AG10803 (cell line): ENCODE data around the gene CRIM1.

ENCODE experiments used
- DNase-seq: peaks from one replicate; pipeline ENCODE4 v3.0.0; 2010; ENCODE audit warnings: low read depth
- H3K4me3 ChIP-seq: 2 replicates; pipeline ENCODE4 v1.5.1; 2011; ENCODE audit warnings: mild to moderate bottlenecking, low read length, control low read depth
- CTCF ChIP-seq: conservative IDR thresholded peaks from 2 replicates; pipeline ENCODE4 v1.5.1; 2011; ENCODE audit warnings: mild to moderate bottlenecking, low read length, control low read depth, inconsistent platforms

Gene CRIM1

GRCh38 chr2:36388472-36388871, 32.9 kb downstream of the CRIM1 start:
- no peak for TF ChIP-seq CTCF
- DNase-seq, result no peak
- no peak overlapping the region for H3K4me3 ChIP-seq

GRCh38 chr2:36389091-36389564, 33.5 kb downstream of the CRIM1 start:
- no peak overlapping the region; the same call in 1 of the 2 replicates for H3K4me3 ChIP-seq
- TF ChIP-seq CTCF, result no peak
- DNase-seq, result peak; percentile 53

GRCh38 chr2:36389577-36389976, 34.0 kb downstream of the CRIM1 start:
- no peak for DNase-seq
- H3K4me3 ChIP-seq, result no peak overlapping the region
- no peak for TF ChIP-seq CTCF

- H3K4me3 ChIP-seq, result no peak overlapping the region
- no peak for DNase-seq
- TF ChIP-seq CTCF, result no peak
These were observed 37.1 kb downstream of the CRIM1 start for GRCh38 chr2:36392571-36393255.

- no peak overlapping the region for H3K4me3 ChIP-seq
- no peak for TF ChIP-seq CTCF
- no peak for DNase-seq
These were observed 38.2 kb downstream of the CRIM1 start for GRCh38 chr2:36393738-36394256.

- no peak overlapping the region for H3K4me3 ChIP-seq
- no peak for DNase-seq
- TF ChIP-seq CTCF, result no peak
These were observed 39.2 kb downstream of the CRIM1 start for GRCh38 chr2:36394804-36395203.

- no peak overlapping the region for H3K4me3 ChIP-seq
- DNase-seq, result peak; percentile 37
- TF ChIP-seq CTCF, result no peak
These were observed 40.3 kb downstream of the CRIM1 start for GRCh38 chr2:36395866-36396265.
